Measurements from ENCODE around the gene MUC20.
"Not testable (repeated sequence)": the region's sequence is repeated elsewhere in the genome, so short reads cannot be mapped to it uniquely, and the experiment has no call there.

MUC20 gene

DNA sequence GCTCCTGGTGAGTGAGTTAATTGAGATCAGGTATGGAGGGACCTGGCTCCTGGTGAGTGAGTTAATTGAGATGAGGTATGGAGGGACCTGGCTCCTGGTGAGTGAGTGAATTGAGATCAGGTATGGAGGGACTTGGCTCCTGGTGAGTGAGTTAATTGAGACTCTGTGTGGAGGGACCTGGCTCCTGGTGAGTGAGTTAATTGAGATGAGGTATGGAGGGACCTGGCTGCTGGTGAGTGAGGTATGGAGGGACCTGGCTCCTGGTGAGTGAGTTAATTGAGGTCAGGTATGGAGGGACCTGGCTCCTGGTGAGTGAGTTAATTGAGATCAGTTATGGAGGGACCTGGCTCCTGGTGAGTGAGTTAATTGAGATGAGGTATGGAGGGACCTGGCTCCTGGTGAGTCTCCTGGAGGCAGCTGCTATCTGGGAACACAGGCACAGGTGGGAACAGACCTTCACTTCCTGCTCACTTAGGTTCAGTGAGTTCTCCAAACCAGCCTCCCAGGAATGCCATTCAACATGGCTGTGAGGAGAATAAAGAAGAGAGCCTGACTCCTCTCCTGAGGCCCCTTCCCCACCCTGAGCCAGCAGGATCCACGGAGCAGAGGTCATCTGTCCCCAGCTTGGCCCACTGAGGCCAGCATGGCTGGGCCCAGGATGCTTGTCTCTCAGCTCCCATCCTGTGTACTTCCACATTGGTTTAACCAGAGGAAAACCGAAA is 9.5 kb upstream of the MUC20 start:
- not testable (repeated sequence) for DNase-seq

GRCh38 chr3:195711813-195712534 is 8.8 kb upstream of the MUC20 start:
- DNase-seq = no peak

GRCh38 chr3:195712535-195712910 is 8.3 kb upstream of the MUC20 start:
- DNase-seq = not testable (repeated sequence)

DNA sequence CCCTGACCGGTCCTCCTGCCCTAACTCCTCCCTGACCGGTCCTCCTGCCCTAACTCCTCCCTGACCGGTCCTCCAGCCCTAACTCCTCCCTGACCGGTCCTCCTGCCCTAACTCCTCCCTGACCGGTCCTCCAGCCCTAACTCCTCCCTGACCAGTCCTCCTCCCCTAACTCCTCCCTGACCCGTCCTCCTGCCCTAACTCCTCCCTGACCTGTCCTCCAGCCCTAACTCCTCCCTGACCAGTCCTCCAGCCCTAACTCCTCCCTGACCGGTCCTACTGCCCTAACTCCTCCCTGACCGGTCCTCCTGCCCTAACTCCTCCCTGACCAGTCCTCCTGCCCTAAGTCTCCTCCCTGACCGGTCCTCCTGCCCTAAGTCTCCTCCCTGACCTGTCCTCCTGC is 7.6 kb upstream of the MUC20 start:
- not testable (repeated sequence) for DNase-seq

DNA sequence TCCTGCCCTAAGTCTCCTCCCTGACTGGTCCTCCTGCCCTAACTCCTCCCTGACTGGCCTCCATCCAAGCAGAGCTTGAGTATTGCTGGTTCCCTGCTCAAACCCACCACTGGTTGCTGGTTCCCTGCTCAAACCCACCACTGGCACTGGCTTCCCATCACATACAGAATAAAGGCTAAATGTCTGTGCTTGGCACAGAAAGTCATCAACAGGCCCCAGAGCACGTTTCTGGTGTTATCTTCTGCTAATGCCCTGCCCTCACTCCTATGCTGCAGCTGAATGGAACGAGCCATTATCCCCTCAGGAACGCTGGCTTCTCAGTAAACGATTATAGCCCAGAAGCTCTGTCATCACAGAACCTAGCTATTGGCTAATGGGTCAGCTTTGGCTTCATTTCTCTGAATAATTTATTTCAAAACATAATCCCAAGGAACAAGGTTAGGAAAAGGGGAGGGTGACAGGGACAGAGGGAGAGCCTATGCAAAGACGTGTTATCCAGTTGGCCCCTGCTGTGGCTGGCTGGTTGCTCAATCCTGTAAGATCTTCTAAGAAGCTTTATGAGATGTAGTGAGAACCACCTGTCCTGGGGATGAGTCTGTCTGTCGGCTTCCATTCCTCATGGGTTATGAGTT is 6.3 kb upstream of the MUC20 start:
- DNase-seq = no peak

GRCh38 chr3:195715134-195715533 is 5.6 kb upstream of the MUC20 start:
- no peak for DNase-seq

- no peak for DNase-seq
Measured at GRCh38 chr3:195715583-195716266, 5.1 kb upstream of the MUC20 start.

- DNase-seq = no peak
Measured at GRCh38 chr3:195717416-195717815, 3.4 kb upstream of the MUC20 start.

DNA sequence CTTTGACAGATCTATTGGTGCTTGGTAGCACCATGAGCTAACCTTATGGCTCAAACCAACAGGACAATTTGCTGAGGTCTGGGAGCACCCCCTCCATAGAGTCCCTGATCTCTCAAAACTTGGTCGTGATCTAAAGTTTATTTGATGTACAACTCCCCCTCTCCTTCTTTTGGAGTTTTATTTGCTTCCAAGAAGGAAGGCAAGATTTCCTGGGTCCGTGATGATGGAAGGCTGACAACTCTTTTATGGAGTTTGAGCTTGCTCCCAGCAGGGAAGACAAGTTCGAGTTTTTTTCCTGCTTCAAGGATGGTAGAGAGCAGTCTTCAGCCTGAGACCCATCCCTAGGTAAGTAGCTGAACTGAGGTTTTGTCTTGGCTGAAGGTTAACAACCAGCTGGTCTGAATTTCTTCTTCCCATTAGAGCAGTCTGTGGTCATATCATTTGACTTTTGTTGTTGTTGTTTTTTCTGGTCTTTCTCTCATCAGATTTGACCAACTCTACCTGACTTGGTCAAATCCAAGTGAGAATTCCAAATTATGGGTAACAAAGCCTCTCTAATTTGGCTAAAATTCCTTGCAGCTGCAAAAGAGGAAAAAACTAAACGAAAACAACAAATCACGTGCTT is 2.8 kb upstream of the MUC20 start:
- DNase-seq = no peak

- DNase-seq = no peak
Measured at GRCh38 chr3:195718477-195718984, 2.2 kb upstream of the MUC20 start.

GRCh38 chr3:195719514-195720254 is 1.1 kb upstream of the MUC20 start:
- not testable (repeated sequence) for DNase-seq

- not testable (repeated sequence) for DNase-seq
Measured at GRCh38 chr3:195722139-195722995, 1.6 kb downstream of the MUC20 start.

GRCh38 chr3:195722996-195723345 is 2.2 kb downstream of the MUC20 start:
- not testable (repeated sequence) for DNase-seq

GRCh38 chr3:195724363-195724762 is 3.6 kb downstream of the MUC20 start:
- DNase-seq = not testable (repeated sequence)

GRCh38 chr3:195725916-195726740 is 5.3 kb downstream of the MUC20 start:
- not testable (repeated sequence) for DNase-seq

GRCh38 chr3:195727606-195728195 is 6.9 kb downstream of the MUC20 start:
- no peak for DNase-seq

GRCh38 chr3:195728789-195729188 is 8.0 kb downstream of the MUC20 start:
- not testable (repeated sequence) for DNase-seq

- DNase-seq = no peak
Measured at GRCh38 chr3:195729476-195730251, 8.9 kb downstream of the MUC20 start.
